GM12878 (cell line): ENCODE results near the gene HTR7.

Experiments used
- ATF7 ChIP-seq: fragments of 450-650 bp; IDR thresholded peaks from 2 replicates; pipeline ENCODE4 v1.6.1; 2016; ENCODE audit warnings: low read depth, mild to moderate bottlenecking
- CHD2 ChIP-seq: IDR thresholded peaks from 2 replicates; pipeline ENCODE4 v1.6.1; 2011; ENCODE audit warnings: low read depth, low read length, improper control_type of control experiment, borderline replicate concordance
- MTA2 ChIP-seq: fragments of 450-650 bp; IDR thresholded peaks from 2 replicates; pipeline ENCODE4 v1.6.1; 2016; ENCODE audit warnings: low read depth, mild to moderate bottlenecking, moderate library complexity
- NBN ChIP-seq: fragments of 450-650 bp; IDR thresholded peaks from 2 replicates; pipeline ENCODE4 v1.6.1; 2016
- POLR2A ChIP-seq: IDR thresholded peaks from 2 replicates; pipeline ENCODE4 v1.6.1; 2011; ENCODE audit warnings: low read depth, mild to moderate bottlenecking, low read length
- TF ChIP-seq, protein P1 (sequence below): IDR thresholded peaks from 2 replicates; pipeline ENCODE4 v1.6.1; 2011; ENCODE audit warnings: borderline replicate concordance, low read depth, mild to moderate bottlenecking, moderate library complexity, mixed read lengths, low read length; ENCODE audit not compliant: insufficient read depth; ENCODE audit errors: extremely low read length

- no peak for TF ChIP-seq ATF7
- no peak for TF ChIP-seq MTA2
- TF ChIP-seq POLR2A = no peak
- TF ChIP-seq, protein P1, sequence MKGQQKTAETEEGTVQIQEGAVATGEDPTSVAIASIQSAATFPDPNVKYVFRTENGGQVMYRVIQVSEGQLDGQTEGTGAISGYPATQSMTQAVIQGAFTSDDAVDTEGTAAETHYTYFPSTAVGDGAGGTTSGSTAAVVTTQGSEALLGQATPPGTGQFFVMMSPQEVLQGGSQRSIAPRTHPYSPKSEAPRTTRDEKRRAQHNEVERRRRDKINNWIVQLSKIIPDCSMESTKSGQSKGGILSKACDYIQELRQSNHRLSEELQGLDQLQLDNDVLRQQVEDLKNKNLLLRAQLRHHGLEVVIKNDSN = no peak
- TF ChIP-seq CHD2 = no peak
- no peak for TF ChIP-seq NBN
Observed at GRCh38 chr10:90746829-90747228, 111.0 kb downstream of the HTR7 start.
